Loucy (cell line): Measurements from ENCODE around the gene SOX13.

Experiments
- H2AFZ ChIP-seq: fragments of 200-600 bp; sonication (generic); 2 replicates; pipeline ENCODE4 v1.6.0; 2016; ENCODE audit warnings: antibody characterized with exemption, mild to moderate bottlenecking, low read length, moderate library complexity
- H3F3A ChIP-seq: fragments of 200-600 bp; 2 replicates; pipeline ENCODE4 v1.6.0; 2016; ENCODE audit warnings: antibody characterized with exemption, low read depth, mild to moderate bottlenecking
- H3K27me3 ChIP-seq: fragments of 200-600 bp; sonication (generic); 2 replicates; pipeline ENCODE4 v1.6.1; 2014; ENCODE audit warnings: low read length, mild to moderate bottlenecking; ENCODE audit not compliant: insufficient read depth, poor library complexity, severe bottlenecking
- H3K36me3 ChIP-seq: fragments of 200-600 bp; sonication (generic); 2 replicates; pipeline ENCODE4 v1.6.1; 2016; ENCODE audit warnings: low read length; ENCODE audit not compliant: insufficient read depth
- H3K4me1 ChIP-seq: fragments of 200-600 bp; sonication (generic); 2 replicates; pipeline ENCODE4 v1.5.1; 2014; ENCODE audit warnings: low read length, mild to moderate bottlenecking; ENCODE audit not compliant: insufficient read depth, poor library complexity, severe bottlenecking
- H3K4me2 ChIP-seq: fragments of 200-600 bp; sonication (generic); 2 replicates; pipeline ENCODE4 v1.6.0; 2014; ENCODE audit warnings: antibody characterized with exemption, low read length, low read depth, mild to moderate bottlenecking; ENCODE audit not compliant: poor library complexity, severe bottlenecking
- H3K4me3 ChIP-seq: fragments of 200-600 bp; sonication (generic); 2 replicates; pipeline ENCODE4 v1.5.1; 2014; ENCODE audit warnings: low read length, mild to moderate bottlenecking, mixed read lengths; ENCODE audit not compliant: poor library complexity, severe bottlenecking
- H3K79me2 ChIP-seq: fragments of 200-600 bp; sonication (generic); 2 replicates; pipeline ENCODE4 v1.6.1; 2014; ENCODE audit warnings: low read length; ENCODE audit not compliant: insufficient read depth
- H3K9ac ChIP-seq: fragments of 200-600 bp; sonication (generic); 2 replicates; pipeline ENCODE4 v1.6.0; 2014; ENCODE audit warnings: mild to moderate bottlenecking, low read depth, low read length, moderate library complexity; ENCODE audit not compliant: poor library complexity, severe bottlenecking
- H3K9me2 ChIP-seq: fragments of 200-600 bp; sonication (generic); replicated peaks from 2 replicates; pipeline ENCODE4 v1.6.1; 2016; ENCODE audit warnings: low read depth, low read length, mixed read lengths
- H3K9me3 ChIP-seq: fragments of 200-600 bp; sonication (generic); 2 replicates; pipeline ENCODE4 v1.6.1; 2014; ENCODE audit warnings: mild to moderate bottlenecking, antibody characterized with exemption, low read length, low read depth; ENCODE audit not compliant: insufficient read depth
- H4K20me1 ChIP-seq: fragments of 200-600 bp; sonication (generic); 2 replicates; pipeline ENCODE4 v1.6.0; 2014; ENCODE audit warnings: antibody characterized with exemption, low read length, mild to moderate bottlenecking; ENCODE audit not compliant: insufficient read depth, poor library complexity, severe bottlenecking
- CTCF ChIP-seq: fragments of 200-600 bp; sonication (generic); conservative IDR thresholded peaks from 2 replicates; pipeline ENCODE4 v1.5.1; 2014; ENCODE audit warnings: mild to moderate bottlenecking, antibody characterized with exemption, low read length
- EZH2phosphoT487 ChIP-seq: fragments of 200-600 bp; IDR thresholded peaks from 2 replicates; pipeline ENCODE4 v1.6.1; 2018; ENCODE audit warnings: antibody characterized with exemption, mild to moderate bottlenecking, moderate library complexity, borderline replicate concordance

SOX13 gene

GRCh38 chr1:204084247-204084772 is 11.4 kb downstream of the SOX13 start:
- Histone ChIP-seq H3K79me2 (no peaks in the 10 kb centered on the region), H3K9me2 (no peaks in the 10 kb centered on the region), H3K4me2 (no peak overlapping the region), H3K4me1 (peaks cover 72% of the 10 kb centered on the region), H3K4me3 (no peak overlapping the region), H3F3A (0 out of 2 replicates have a peak, but pooled peaks cover 3% of the 10 kb centered on the region), H3K36me3 (no peaks in the 10 kb centered on the region), H3K9me3 (no peaks in the 10 kb centered on the region), H2AFZ (peak overlapping the region; percentile 39; the same call in 1 of the 2 replicates), H4K20me1 (no peaks in the 10 kb centered on the region), H3K27me3 (no peaks in the 10 kb centered on the region), H3K9ac (peak overlapping the region; percentile 35)
- TF ChIP-seq EZH2phosphoT487: no peak
- TF ChIP-seq CTCF: no peak

- no peak overlapping the region for H3K9ac ChIP-seq
- H3K4me1 ChIP-seq: peaks cover 64% of the 10 kb centered on the region
- no peaks in the 10 kb centered on the region for H3K36me3 ChIP-seq
- no peak for TF ChIP-seq EZH2phosphoT487
- no peak for TF ChIP-seq CTCF
- no peaks in the 10 kb centered on the region for H3K9me3 ChIP-seq
- no peaks in the 10 kb centered on the region for H4K20me1 ChIP-seq
- no peak overlapping the region for H2AFZ ChIP-seq
- H3K27me3 ChIP-seq: no peaks in the 10 kb centered on the region
- 0 out of 2 replicates have a peak, but pooled peaks cover 3% of the 10 kb centered on the region for H3F3A ChIP-seq
- H3K4me3 ChIP-seq: no peak overlapping the region
- H3K4me2 ChIP-seq: no peak overlapping the region
- no peaks in the 10 kb centered on the region for H3K79me2 ChIP-seq
- no peaks in the 10 kb centered on the region for H3K9me2 ChIP-seq
These were observed 13.0 kb downstream of the SOX13 start for GRCh38 chr1:204085876-204086275.

- H3K4me2 ChIP-seq: peak overlapping the region; percentile 48
- H3K4me1 ChIP-seq: peaks cover 56% of the 10 kb centered on the region
- H3K9me2 ChIP-seq: no peaks in the 10 kb centered on the region
- 0 out of 2 replicates have a peak, but pooled peaks cover 3% of the 10 kb centered on the region for H3F3A ChIP-seq
- no peaks in the 10 kb centered on the region for H3K27me3 ChIP-seq
- no peaks in the 10 kb centered on the region for H3K36me3 ChIP-seq
- no peaks in the 10 kb centered on the region for H3K79me2 ChIP-seq
- H3K9ac ChIP-seq: peak overlapping the region; percentile 59
- TF ChIP-seq CTCF (no peak), EZH2phosphoT487 (no peak)
- H4K20me1 ChIP-seq: no peaks in the 10 kb centered on the region
- H3K4me3 ChIP-seq: peak overlapping the region; percentile 0
- H2AFZ ChIP-seq: no peak overlapping the region
- no peaks in the 10 kb centered on the region for H3K9me3 ChIP-seq
These were observed 14.4 kb downstream of the SOX13 start for GRCh38 chr1:204087181-204087892.
